Testis (tissue), 3 donors: ENCODE data around the gene ANO7. TPM values are rescaled to one million over a fixed set of nuclear protein-coding genes. Genes with fewer than 3 reads are reported as not detected.
"Not testable (repeated sequence)": the region's sequence is repeated elsewhere in the genome, so short reads cannot be mapped to it uniquely, and the experiment has no call there.

Experiments used
- DNase-seq: peaks from one replicate; pipeline ENCODE4 v3.0.0-alpha.2; 2019
- H3K27ac ChIP-seq, 2 donors: fragments of 200-600 bp; sonication (generic); one replicate each; pipeline ENCODE4 v1.5.1; 2019
- H3K27me3 ChIP-seq: fragments of 200-600 bp; sonication (generic); one replicate; pipeline ENCODE4 v1.5.1; 2019
- H3K36me3 ChIP-seq: fragments of 200-600 bp; sonication (generic); one replicate; pipeline ENCODE4 v1.5.1; 2017; ENCODE audit warnings: low read depth; ENCODE audit errors: missing control alignments
- H3K4me1 ChIP-seq: fragments of 200-600 bp; sonication (generic); one replicate; pipeline ENCODE4 v1.5.1; 2019
- H3K4me3 ChIP-seq, 2 donors: fragments of 200-600 bp; sonication (generic); one replicate each; pipeline ENCODE4 v1.5.1; 2017 to 2019
- H3K9me3 ChIP-seq: fragments of 200-600 bp; sonication (generic); one replicate; pipeline ENCODE4 v1.5.1; 2017
- CTCF ChIP-seq, 3 experiments: fragments of 450-650 bp in 2 of 3; fragments of 200-600 bp in 1 of 3; sonication (generic) in 1 of 3; IDR thresholded peaks; one replicate each; pipeline ENCODE4 v1.5.1; 2016 to 2019; ENCODE audit warnings: antibody characterized with exemption in 3 of 3, mild to moderate bottlenecking in 2 of 3, moderate library complexity in 1 of 3
- POLR2A ChIP-seq: fragments of 450-650 bp; IDR thresholded peaks from one replicate; pipeline ENCODE4 v1.6.1; 2017; ENCODE audit warnings: antibody characterized with exemption, mild to moderate bottlenecking, moderate library complexity
- WGBS, 2 donors: methylation state at CpG; one replicate each; pipeline ENCODE4 v1.1.5; 2018; 5-methylcytosine and 5-hydroxymethylcytosine counted together
- intact Hi-C: fragments of 100-400 bp; cut with DNase I; formaldehyde crosslinking; loops from one replicate; pipeline ENCODE4 v1.15.1; 2023; ENCODE audit warnings: low total_unique reads
- polyA plus RNA-seq: library from polyadenylated mRNA; stranded (reverse); fragments of 350-450 nt; fragmentation: Illumina TruSeq; extraction: RNeasy Lipid Tissue Mini Kit (QIAGEN cat#74804); gene quantifications from one replicate; pipeline ENCODE4 v1.2.3, GENCODE V29; 2014; ENCODE audit warnings: low read depth, low replicate concordance; ENCODE audit not compliant: insufficient read depth
- total RNA-seq, 2 donors: library from RNA; depleted of rRNA; stranded (reverse); fragments of >200 nt; gene quantifications; one replicate each; pipeline ENCODE4 v1.2.3, GENCODE V29; 2016

Gene ANO7
- total and polyA plus RNA-seq, 3 donors from 2014 or later: 1.2 to 2.5 (median 1.9) TPM

GRCh38 chr2:241193271-241193670, 4.8 kb downstream of the ANO7 start:
- H3K27me3 ChIP-seq: no peaks in the 10 kb centered on the region
- no peak overlapping the region for H3K27ac ChIP-seq
- no peaks in the 10 kb centered on the region for H3K9me3 ChIP-seq
- TF ChIP-seq POLR2A: no peak
- no peak for DNase-seq
- H3K36me3 ChIP-seq: no peaks in the 10 kb centered on the region
- H3K4me1 ChIP-seq: no peaks in the 10 kb centered on the region
- intact Hi-C loops: no loop called here
- WGBS, 2 donors: 93 to 95% methylated on average over 8 of the region's 8 CpGs
- no peak overlapping the region for H3K4me3 ChIP-seq

DNA sequence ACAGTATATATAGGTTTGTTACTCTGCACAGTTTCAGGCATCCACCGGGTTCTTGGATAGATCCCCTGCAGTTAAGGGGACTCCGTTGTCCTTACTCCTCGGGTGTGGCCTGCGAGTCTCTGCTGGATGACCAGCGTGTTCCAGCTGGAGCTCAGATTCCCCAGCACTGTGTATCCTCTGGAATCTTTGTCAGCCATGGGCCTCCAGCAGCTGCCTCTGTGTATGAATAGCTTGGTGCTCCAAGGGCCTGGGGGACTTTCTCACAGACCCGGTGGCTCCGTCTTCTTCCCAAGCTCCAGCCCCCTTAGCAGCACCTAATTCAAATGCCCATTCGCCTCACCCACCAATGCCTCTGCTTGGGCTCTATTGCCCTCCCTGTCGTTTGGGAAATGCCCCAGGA, 6.3 kb downstream of the ANO7 start:
- TF ChIP-seq POLR2A (no peak), CTCF (IDR thresholded peaks at IDR 0.05) (no peak)
- no peak for DNase-seq
- intact Hi-C loops: no loop called here
- WGBS, 2 donors: 71 to 83% methylated on average over 9 of the region's 9 CpGs
- Histone ChIP-seq H3K4me3 (no peak overlapping the region), H3K27me3 (no peaks in the 10 kb centered on the region), H3K27ac (no peak overlapping the region), H3K4me1 (no peaks in the 10 kb centered on the region), H3K36me3 (no peaks in the 10 kb centered on the region), H3K9me3 (no peaks in the 10 kb centered on the region)

- H3K9me3 ChIP-seq: no peaks in the 10 kb centered on the region
- DNase-seq: no peak
- no peaks in the 10 kb centered on the region for H3K27me3 ChIP-seq
- no peaks in the 10 kb centered on the region for H3K36me3 ChIP-seq
- 88 to 91% methylated on average over 18 of the region's 18 CpGs for WGBS, 2 donors
- no peak overlapping the region for H3K4me3 ChIP-seq
- intact Hi-C loops: no loop called here
- no peaks in the 10 kb centered on the region for H3K4me1 ChIP-seq
- no peak overlapping the region for H3K27ac ChIP-seq
- no peak for TF ChIP-seq CTCF (IDR thresholded peaks at IDR 0.05)
- no peak for TF ChIP-seq POLR2A
Observed at GRCh38 chr2:241195506-241196130, 7.1 kb downstream of the ANO7 start.

- DNase-seq, intact Hi-C loops, H3K27ac ChIP-seq, H3K4me1 ChIP-seq, H3K36me3 ChIP-seq, H3K27me3 ChIP-seq, H3K4me3 ChIP-seq, H3K9me3 ChIP-seq: not testable (repeated sequence)
- 92 to 97% methylated on average over 14 of the region's 14 CpGs for WGBS, 2 donors
Observed at GRCh38 chr2:241197246-241197645, 8.8 kb downstream of the ANO7 start.

- Histone ChIP-seq H3K27ac (no peak overlapping the region), H3K4me3 (no peak overlapping the region), H3K4me1 (no peaks in the 10 kb centered on the region), H3K27me3 (no peaks in the 10 kb centered on the region), H3K9me3 (no peaks in the 10 kb centered on the region), H3K36me3 (no peaks in the 10 kb centered on the region)
- 92 to 94% methylated on average over 6 of the region's 6 CpGs for WGBS, 2 donors
- intact Hi-C loops: no loop called here
- no peak for DNase-seq
- TF ChIP-seq CTCF (IDR thresholded peaks at IDR 0.05) (no peak), POLR2A (no peak)
Observed at GRCh38 chr2:241197947-241198346, 9.5 kb downstream of the ANO7 start.
